Measurements from ENCODE around the gene GLG1.
"Not testable (repeated sequence)": the region's sequence is repeated elsewhere in the genome, so short reads cannot be mapped to it uniquely, and the experiment has no call there.

The GLG1 gene

DNA sequence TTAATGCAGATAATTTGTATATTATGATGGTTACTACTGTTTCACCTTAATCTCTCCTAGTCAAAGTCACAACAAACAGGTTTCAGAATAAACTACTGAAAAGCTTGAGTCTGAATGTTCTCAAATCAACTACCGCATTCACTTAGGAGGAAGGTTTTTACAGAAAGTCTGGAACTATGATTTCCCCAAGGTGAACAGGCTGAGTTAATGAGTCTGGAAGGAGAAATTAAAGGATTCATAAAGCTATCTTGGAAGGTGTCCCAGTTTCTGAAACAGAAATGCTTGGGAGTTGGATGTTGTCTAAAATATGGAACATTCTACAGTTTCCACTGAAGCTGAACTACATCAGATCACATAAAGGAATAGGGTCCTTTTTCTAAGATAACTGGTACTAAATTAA, 69.2 kb downstream of the GLG1 start:
- not testable (repeated sequence) for DNase-seq (ENCODE audit: low read depth)

DNA sequence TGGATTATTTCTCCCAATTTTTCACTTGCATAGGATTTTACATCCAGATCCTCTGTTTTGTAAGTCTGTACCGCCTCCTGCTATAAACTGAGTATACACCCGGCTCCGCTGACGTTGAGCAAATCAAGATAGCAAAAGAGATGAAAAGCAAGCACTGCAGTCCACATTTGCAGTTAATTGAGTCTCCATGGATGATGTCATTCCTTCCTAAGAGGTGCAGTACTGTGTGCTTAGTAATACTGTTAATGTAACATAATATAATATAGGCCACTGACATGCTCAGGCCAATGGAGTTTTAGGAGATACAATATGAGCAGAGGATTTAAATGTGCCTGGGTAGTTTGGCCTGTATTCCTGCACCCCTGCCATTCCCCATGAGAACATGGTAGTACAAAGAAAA, 72.3 kb downstream of the GLG1 start:
- peak; percentile 2 for DNase-seq (ENCODE audit: low read depth)

DNA sequence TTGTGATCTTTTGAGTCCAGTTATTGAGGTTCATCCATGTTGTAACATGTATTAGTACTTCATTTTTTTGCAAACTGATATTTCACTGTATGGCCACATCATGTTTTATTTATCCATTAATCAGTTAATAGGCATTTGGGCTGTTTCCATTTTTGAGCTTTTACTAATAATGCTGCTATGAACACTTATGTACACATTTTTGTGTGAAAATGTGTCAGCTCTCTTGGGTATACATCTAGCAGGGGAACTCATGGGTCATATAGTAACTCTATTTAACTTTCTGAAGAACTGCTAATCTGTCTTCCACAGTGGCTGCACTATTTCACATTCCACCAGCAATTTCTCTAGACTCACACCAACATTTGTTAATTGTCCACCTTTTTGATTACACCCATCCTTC, 82.0 kb downstream of the GLG1 start:
- DNase-seq (ENCODE audit: low read depth): no peak

DNA sequence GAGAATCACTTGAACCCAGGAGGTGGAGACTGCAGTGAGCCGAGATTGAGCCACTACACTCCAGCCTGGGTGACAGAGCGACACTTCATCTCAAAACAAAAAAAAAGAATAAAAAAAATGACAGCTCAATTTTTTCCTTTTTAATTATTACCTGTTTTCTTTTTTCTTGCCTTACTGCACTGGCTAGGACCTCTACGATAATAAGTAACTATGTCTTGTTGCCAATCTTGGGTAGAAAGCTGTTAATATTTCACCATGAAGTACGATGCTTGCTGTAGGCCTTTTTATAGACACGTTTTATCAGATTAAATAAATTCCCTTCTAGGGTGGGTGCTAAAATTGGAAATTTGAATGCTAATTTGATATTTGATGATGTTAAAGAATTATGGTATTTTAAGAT, 82.8 kb downstream of the GLG1 start:
- DNase-seq (ENCODE audit: low read depth): no peak

DNA sequence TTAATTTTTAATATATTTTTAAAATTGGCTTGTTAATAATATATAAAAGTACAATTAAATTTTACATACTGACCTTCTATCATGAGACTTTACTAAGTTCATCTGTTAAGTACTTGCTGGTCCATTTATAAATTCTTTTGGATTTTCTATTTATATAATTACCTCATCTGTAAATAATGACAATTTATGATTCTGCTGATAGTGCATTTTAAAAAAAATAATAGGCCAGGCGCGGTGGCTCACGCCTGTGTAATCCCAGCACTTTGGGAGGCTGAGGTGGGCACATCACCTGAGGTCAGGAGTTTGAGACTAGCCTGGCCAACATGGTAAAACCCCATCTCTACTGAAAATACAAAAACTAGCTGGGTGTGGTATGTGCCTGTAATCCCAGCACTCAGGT, 83.2 kb downstream of the GLG1 start:
- DNase-seq (ENCODE audit: low read depth): not testable (repeated sequence)

DNA sequence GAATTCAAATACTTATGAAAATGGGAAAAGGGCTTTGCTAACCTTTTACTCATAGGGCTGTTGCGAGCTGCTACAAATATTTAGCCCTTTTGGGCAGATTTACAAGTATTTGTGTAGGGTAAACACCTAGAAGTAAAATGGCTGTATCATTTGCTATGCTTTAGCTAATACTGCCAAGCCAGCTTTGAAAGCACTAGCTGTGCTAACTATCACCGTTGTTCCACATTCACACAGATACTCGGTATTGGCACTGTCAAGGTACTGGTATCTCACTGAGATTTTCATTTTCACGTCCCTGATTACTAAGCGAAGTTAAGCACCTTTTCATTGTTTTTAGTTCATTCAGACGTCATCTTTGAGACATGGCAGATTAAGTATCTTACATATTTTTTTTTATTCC, 84.8 kb downstream of the GLG1 start:
- no peak for DNase-seq (ENCODE audit: low read depth)

DNA sequence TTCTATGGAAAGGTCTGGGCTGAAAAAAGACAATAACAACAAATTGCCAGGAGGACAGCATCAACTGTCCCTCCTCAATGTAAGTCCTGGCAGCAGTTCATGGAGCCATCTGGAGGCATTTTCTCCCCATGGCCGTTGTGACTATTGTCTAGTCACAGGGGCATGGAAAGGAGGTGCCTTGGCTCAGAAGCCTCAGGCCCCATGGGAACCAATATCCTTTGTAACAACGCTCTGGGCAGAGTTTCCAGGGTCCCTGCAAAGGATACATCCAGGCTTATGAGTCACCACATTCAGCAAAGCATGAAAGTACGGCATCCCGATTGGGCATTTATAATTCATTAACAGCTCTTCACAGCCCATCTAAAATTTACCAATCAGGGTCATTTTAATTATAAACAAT, 85.2 kb downstream of the GLG1 start:
- DNase-seq (ENCODE audit: low read depth): peak; percentile 21

DNA sequence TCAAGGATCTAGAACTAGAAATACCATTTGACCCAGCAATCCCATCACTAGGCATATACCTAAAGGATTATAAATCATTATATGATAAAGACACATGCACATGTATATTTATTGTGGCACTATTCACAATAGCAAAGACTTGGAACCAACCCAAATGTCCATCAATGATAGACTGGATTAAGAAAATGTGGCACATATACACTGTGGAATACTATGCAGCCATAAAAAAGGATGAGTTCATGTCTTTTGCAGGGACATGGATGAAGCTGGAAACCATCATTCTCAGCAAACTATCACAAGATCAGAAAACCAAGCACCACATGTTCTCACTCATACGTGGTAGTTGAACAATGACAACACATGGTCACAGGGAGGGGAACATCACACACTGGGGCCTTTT, 88.0 kb downstream of the GLG1 start:
- not testable (repeated sequence) for DNase-seq (ENCODE audit: low read depth)

DNA sequence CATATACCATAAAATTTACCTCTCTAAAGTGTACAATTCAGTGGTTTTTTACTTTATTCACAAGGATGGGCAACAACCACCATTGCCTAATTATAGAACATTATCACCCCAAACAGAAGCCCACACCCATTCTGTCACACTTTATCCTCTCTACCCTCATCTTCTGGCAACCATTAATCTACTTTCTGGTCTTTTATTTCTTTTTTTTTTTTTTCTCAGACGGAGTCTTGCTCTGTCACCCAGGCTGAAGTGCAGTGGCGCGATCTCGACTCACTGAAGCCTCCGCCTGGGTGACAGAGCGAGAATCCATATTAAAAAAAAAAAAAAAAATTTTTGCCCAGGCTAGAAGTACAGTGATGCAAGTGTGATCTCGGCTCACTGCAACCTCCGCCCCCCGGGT, 95.0 kb downstream of the GLG1 start:
- no peak for DNase-seq (ENCODE audit: low read depth)

DNA sequence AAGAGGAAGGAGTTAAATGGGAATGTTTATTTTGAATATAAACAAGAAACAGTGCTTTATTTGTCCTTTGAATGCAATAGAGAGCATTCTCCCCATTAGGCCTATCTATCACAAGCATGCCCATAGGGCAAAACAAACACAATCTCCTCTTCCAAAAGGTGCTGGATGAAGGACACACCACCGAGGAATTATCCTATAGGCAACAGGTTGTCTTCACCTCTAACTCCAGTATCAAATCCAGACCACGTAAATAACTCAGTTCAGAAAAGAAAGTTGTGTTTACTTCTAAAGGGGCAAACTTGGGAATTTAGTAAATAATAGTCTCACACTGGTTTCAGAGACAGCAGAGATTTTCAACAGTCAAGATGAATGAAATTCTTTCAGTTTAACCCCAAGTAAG, 101.9 kb downstream of the GLG1 start:
- no peak for DNase-seq (ENCODE audit: low read depth)

DNA sequence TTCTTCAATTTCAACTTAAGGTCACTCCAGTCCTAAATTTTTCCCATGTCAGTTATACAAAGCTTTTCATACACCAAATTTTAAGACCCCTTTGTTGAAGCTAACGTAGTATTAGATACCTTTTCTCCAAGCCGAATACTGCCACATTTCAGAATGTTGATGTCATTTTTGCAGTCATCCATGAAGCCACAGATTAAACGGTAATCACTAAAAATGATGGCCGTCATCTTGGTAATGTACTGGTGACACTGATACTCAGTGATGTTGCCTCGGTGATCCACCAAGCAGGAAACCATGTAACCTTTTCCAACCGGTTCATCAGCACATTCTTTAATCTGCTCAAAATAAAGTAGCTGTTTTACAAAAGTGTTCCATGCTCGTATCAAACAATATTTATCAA, 103.5 kb downstream of the GLG1 start:
- no peak for DNase-seq (ENCODE audit: low read depth)

DNA sequence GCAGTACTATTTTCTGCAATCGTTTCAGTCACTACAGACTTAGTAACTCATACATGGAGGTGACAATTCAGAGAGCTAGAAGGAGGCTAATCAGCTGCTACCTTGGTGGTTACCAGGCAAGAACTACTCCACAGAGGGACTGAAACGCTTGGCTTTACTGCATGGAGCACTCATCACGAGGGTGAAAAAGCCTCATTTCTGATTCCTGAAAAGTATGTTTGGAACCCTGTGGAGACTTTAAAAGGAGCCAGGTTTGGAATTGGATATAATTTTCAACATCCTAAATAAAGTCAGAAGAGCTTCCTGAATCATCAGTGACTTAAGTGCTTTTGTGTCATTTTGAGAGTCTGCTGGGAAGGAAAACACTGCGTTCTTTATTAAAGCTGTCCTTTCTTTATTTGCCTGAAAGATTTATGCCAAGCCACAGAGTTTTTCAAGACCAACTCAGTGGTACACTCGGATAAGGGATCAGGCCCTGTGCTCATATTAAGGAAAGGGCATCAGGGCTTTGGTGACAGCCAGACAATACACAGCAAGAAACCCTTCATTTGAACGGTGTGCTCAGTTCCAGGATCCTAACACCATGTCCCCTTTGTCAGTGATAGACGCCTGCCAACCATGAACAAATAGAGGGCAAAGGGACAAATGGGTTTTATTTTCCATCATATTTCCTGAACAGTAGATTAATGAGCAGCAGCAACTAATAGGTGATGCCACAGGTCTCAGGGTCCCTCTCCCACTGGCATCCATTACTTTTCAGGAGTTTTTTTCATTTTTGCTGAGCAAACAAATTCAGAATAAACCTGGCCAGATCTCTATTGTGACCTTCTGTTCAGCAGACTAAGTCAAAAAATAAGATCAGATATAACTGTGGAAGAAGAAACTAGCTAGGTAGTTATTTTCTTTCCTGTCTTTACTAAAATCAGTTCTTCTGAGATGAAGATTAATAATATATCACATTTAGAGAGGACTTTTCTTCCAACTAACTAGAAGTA, 105.1 kb downstream of the GLG1 start:
- no peak for DNase-seq (ENCODE audit: low read depth)

DNA sequence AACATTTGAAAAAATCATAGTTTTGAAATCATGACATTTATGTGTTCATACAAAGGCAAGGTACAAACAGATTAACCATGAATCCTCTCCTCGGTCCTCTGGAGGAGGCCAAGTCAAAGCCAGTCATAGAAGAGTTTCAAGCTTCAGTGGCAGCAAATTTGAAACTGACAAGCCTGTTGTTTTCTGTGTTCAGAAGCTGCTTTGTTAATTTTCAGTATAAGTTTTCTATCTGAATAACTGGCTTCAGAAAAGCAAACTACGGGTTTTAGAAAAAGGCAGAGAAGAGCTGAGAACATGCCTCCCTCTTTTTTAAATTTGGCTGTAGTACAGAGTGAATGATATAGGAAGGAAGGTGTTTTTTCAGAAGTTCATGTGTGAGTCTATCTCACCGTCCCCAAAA, 106.0 kb downstream of the GLG1 start:
- DNase-seq (ENCODE audit: low read depth): no peak

DNA sequence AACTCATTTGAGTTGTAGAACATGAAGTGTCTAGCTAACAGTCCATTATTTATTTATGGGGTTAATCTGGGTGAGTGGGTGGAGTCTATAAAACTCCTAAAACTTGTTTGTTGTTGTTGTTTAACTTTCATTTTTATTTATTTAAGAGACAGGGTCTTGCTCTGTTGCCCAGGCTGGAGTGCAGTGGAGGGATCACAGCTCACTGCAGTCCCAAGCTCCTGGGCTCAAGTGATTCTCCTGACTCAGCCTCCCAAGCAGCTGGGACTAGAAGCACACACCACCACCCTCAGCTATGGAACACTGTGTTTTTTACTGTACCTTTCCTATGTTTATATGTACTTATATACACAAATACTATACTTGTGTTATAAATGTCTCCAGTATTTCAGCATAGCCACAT, 107.8 kb downstream of the GLG1 start:
- no peak for DNase-seq (ENCODE audit: low read depth)

DNA sequence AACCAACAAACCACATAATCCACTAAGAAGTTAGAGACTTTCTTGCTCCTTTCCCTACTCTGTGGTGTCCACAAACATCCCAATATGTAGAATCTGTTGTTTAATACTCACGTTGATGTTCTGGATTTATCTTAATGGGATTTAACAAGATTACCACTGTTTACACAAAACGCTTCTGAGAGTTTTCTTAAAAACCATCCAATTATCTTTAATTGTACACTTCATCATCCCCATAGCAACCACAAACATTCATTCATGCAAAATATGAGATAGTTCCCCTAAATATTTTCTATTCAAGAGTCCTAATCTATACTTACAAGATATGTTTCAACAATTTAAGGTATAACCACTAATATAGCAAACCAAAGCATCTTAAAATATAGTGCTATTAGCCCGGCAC, 109.2 kb downstream of the GLG1 start:
- DNase-seq (ENCODE audit: low read depth): no peak

DNA sequence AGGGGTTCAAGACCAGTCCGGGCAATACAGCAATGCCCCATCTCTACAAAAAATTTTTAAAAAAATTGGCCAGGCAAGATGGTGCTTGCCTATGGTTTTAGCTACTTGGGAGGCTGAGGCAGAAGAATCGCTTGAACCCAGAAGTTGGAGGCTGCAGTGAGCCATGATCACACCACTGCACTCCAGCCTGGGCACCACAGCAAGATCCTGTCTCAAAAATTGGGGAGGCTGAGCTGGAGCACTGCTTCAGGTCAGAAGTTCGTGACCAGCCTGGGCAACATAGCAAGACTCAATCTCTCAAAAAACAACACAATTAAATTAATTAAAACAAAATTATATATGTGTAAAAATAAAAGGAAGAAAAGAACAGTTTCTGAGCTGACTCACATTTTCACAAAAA, 110.9 kb downstream of the GLG1 start:
- no peak for DNase-seq (ENCODE audit: low read depth)

DNA sequence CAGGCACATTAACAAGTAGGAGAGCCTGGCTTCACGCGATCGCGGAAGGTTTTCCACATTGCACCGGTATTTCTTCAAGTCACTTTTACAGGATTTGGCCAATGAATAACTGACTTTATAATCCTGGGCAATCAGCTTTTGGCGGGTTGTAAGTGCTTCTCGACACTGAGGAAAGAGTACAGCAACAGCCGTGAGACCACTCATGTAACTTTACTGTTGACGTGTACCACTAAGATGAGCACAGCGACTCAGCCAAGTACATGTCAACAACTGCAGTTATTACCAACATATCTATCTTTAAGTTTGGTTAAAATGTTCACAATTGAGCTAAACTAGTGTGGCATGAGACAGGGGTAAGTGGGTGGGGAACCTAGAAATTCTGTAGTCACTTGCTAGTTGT, 113.9 kb downstream of the GLG1 start:
- no peak for DNase-seq (ENCODE audit: low read depth)

DNA sequence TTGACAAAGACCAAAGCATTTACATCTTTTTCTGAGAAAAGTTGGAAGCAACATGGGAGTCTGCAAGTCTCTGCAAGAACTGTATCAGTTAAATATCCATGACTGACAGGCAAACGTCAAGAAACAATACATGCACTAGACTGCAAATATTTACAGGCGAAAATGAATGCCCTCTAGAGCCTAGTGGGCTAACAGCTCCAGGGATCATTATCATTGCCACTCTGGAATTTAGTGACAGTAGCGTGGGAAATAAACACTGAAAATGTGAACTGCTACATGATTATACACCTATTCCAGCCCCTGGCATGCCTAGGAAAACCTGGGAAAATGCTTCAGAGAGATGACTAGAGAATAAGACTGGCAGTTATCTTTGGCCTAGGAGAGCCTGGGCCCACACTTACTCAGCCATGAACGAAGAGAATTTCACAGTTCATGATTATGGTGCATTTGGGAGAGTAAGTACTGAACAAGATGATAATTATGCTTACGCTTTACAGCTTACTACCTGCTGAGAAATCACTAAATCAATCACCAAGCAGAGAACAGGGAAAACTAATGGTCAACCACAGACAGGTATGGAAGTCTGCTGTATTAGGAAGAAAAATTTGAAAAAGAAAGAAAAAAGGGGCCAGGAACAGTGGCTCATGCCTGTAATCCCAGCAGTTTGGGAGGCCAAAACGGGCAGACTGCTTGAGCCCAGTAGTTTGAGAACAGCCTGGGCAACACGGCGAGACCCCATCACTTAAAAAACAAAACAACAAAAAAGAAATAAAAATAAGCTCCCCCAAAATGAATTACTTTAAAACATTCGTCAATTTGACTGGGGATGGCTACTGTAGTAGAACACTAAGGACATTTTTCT, 119.0 kb downstream of the GLG1 start:
- DNase-seq (ENCODE audit: low read depth): no peak

DNA sequence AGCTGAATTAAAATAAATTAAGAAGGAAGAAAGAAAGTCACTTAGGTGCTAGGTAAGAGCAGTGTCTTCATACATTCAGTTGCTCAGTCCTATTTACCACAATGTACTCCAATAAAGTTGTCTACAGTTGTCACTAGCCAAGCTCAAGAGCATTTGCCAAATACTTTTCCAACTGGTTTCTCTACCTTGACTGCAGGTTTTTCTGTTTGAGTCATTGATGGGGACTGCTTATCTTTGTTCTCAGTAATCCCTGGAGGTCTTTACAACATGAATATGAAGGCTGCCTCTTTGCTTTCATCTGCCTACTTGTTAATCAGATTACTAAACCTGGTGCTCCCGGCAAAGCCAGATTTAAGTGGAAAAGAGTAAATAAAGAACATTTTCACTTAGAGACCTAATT, 121.0 kb downstream of the GLG1 start:
- DNase-seq (ENCODE audit: low read depth): no peak

DNA sequence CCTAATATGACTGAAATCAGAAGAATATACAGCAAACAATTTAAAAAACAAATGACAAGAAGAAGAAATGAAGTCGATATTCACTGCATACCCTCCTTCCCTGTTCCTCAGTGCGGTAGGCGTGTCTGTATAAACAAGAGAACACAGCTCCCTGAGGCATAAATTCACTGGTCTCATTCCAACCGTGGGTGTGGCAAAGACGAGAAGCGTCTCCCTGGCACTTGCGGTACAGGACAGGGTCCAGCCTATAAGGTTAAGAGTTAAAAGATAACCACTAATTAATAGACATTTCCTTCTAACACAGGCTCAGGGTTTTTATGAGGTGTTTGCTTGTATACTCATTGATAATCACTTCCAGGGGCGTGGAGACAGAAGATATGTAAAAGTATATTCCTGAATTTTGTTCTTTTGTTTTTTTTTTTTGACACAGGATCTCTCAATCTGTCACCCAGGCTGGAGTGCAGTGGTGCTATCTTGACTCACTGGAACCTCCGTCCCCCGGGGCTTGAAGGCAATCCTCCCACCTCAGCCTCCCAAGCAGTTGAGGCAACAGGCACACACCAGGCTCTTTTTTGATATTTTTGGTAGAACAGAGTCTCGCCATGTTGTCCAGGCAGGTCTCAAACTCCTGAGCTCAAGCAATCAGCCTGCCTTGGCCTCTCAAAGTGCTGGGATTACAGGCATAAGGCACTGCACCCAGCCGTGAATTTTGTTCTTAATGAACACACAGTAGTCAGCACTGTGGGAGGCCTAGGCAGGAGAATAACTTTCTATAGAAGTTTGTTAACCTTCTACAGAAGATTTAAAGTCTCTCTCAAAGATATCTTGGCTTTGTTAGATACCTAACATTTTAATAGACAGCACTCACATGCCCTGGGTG, 126.5 kb downstream of the GLG1 start:
- peak; percentile 36 for DNase-seq (ENCODE audit: low read depth)

DNA sequence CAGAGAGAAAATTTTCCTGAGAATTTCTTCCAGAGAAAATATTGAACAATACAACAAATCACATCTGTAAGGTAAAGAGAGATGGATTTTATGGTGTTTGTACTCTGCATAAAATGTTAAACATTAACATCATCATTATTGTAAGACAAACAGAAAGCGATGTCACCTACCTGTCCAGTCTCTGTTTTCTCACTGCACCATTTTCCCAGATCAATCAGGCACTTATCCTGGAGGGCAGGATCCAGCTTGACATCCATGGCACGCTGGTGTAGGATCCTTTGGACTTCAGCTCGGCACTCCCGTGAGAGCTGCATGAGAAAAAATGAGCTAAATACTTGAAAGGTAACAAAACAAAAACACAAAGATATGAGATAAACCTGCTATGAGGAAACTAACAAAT, 129.7 kb downstream of the GLG1 start:
- no peak for DNase-seq (ENCODE audit: low read depth)

DNA sequence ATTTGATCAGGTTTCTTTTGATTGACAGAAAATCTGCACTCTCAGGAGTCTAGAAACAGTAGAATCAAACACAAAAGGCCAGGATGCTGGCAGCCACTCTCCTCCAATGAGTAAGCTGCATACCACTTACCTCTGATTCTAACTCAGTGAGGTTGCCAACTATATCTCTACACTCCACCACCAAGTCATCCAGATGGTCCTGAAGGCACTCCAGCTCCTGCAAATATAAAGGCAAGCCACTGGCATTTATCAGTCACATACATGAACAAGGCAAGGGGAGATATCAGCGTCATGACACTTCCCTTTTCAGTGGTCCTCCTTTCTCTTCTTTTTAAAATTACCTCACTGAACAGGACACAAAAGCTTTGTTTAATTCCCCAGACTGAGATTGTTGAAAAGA, 132.5 kb downstream of the GLG1 start:
- no peak for DNase-seq (ENCODE audit: low read depth)

All from GM04503 (cell line).